GM18499 (cell line): Measurements from ENCODE around the gene MED15.
"Not testable (repeated sequence)": the region's sequence is repeated elsewhere in the genome, so short reads cannot be mapped to it uniquely, and the experiment has no call there.

Source experiments
- ATAC-seq: cut with Tn5 transposase; IDR thresholded peaks from one replicate; pipeline ENCODE4 v1.9.1; 2021; ENCODE audit warnings: moderate number of reproducible peaks; ENCODE audit not compliant: insufficient read depth, unreplicated experiment

MED15 gene

DNA sequence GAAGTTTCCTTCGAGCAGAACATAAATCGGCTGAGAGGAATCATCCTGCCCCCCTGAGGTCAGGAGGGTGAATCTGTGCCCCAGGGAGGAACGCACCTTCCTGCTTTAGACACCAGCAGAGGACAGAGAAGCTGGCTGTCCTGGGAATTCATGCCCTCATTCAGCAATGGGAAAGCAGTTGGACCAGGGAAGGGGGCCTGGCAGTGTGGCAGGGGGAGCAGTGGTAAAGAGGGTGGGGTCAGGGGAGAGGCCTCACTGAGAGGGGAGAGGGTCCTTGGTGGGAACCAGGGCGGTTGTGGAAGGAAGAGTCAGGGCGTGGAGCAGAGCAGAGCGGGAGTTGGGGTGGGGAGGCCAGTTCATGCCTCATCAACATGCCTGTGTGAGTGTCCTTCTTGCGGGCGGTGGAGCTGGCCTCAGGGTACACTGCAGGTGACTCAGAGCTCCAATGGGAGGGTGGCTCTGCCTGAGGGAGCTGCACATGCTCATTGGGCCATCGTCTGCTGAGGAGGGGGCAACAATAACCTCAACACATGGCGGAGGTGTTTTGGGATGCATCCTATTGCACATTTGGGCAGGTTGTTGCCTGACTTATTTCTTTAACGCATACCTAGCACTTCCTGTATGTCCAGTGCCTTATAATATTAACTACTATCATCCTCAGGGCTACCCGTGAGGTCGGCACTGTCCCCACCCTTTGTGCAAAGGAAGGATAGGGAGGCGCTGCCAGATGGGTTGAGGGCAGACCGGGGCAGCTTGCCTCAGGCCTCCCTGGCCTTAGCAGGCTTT is 23.2 kb downstream of the MED15 start:
- ATAC-seq, result no peak

DNA sequence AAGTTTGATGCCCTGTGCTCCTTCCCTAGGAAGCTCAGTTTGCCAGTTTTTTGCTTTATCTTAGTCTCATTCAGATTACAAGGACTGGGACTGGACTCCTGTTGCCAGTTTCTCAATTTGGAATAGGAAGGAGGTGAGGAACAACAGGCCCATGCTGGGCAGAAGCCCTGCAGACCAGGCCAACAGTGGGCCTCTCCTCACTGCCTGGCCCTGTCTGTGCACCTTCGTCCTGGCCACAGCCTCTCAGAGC is 23.7 kb downstream of the MED15 start:
- ATAC-seq, result no peak

DNA sequence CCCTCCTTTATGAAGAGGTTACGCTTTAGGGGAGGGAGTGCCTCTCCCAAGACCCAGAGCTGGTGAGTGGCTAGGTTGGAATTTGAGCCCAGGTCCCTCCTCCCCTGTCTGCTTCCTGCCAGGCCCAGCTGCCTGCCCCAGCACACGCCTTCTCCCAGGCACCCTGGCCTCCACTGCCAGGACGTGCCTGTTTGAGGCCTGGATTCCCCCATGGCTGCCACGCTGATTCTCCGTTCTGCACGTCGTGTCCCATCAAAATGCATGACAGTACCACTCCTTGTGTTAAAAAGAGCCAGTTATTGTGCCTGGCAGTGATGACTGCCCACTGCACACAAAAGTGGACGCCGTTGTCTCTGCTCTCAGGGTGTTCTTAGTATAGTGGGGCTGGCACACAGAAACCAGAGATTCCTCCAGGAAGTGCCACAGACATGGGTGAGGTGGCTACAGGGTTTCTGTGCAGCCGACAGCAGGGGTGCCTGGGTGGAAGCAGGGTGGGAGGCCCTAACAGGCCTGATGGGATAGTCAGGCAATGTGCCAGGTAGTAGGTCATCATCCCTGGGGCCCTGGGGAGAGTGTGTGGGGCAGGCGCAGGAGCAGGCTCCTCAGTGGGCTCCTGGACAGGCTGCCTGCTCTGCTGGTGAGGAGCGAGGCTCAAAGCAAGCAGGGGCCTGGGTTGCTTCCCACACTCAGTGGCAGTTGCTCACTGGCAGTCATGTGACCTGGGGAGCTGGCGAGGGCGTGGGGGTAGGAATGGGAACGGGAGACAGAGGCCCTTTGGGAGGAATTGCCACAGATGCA is 24.2 kb downstream of the MED15 start:
- ATAC-seq, result no peak

DNA sequence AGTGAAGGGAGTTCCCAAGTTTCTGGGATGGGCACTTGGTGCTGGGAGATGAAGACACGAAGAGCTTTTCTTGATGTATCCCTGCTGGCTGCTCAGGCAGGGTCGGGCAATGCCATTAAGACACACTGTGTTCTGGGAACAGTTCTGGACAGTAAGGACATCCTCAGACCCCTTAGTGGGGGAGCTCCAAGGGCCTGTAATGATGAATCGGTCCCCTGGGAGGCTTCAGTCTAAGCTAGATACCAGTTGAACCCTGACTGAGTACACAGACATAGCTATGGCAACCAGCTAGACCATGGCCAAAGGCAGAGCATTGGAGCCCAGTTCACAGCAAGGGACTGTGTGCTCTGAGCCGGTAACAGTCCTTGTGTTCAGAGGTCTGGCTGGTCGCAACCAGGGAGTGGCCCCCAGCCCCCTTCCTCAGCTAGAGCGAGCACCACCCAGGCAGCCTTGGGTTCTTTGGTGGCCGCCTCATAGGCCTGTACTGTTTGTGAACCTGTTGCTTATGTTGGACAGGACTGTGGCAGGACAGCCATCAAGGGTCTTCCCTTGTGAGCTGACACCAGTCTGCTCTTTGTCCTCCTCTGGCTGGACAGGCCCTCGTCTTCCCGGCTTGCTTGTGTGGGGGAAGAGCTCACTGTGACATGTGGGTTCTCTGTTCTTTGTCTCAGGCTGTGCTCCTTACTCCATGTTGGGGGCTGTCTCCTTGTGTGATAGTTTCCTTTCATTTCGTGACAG is 25.0 kb downstream of the MED15 start:
- ATAC-seq, result no peak

DNA sequence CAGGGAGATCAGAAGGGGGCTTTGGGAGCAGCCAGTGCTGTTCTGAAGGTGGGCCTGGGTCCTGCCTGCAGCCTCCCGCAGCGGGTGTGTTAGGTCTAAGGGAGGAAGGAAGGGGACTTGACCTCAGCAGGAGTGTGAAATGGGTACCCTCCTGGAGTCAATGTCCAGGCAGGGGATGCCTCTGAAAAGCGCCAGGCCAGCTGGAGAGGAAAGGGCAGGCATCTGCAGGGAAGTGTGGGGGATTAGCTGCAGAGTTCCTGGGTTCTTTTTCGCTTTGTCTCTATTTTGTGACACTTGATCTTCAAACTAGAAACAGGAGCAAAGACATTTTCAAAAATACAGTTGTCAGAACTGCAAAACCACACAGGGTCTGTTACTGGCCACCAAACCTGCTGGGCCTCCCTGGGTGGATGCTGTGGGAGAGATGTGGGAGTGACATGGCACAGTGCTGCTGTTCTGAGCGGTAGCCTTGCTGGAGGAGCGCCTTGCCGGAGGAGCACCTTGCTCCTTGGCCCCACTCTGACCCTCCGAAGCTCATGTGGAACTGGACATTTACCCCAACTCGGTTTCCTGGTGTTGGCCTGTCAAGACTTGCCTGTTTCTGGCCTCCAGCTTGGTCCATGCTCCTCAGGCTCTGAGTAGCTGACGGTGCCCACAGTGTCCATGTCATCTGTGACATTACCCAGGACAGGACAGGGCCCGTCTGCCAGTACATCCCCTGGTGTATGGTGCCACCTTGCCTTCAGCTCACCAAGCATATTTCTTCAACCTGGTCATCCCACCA is 25.9 kb downstream of the MED15 start:
- ATAC-seq, result no peak

DNA sequence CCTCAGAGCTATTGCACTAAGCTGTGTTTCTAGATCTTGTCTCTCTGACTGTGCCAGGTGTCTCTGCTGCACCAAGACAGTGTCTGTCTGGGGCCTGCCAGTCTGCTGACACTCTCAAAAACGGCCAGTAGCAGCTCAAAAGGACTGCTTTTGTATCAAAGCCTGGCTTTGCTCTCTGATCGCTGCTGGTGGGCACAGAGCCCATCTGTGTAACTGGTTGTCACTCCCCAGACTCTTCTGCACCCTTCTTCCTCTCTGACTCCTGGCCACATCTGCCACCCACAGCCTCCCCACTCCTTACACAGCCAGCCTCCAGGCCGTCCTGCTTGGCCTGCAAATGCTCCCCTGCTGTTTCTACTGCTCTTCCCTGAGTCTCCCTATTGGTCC is 26.5 kb downstream of the MED15 start:
- no peak for ATAC-seq

DNA sequence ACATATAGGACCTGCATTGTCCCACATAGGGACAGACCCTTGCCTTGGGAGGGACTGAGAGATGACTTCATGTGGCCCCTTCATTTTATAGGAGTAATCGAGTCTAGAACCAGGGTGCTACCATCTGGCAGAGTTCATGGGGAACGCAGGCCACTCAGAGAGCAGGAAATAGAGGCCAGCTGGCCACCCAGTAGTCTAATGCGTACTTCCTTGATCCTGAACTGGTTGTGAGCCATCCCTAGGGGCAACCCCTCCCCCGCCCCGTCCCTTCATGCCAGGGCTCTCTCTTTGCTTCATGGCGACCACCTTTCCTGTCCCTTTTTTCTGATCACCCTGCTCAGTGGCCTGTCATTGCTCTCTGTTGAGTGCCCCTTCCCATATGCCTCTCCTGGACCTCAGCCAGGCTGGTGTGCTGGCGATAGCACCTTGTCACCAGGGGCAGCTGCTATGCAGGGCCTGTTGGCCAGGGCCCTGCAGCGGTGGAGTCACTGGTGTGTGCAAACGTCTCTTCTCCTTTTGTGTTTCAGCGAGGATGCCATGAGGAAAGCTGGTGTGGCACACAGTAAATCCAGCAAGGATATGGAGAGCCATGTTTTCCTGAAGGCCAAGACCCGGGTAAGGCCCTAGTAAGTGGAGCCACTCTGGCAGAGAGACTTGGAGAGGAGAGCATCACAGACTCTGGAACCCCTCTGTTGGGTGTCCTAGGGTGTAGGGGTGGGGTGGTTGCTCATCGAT is 29.3 kb downstream of the MED15 start:
- no peak for ATAC-seq

DNA sequence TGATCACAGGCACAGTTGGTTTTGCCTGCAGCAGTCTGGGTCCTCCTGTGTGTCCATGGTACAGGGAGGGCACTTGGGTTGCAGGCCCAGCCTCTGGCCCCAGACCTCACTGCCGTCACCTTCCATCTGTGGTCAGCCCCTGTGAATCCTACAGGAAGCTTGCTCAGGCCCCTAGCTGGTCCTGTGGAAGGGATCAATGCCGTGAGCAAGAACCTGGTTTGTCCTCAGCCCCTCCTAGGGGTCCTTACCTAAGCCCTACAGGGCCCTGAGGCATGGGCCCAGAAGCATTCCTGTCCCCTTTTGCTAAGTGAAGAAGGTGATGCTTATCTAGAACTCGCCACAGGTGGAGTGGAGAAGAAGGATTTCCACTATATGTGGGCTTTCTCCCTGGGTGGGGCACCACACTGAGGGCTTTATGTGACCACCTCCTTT is 29.9 kb downstream of the MED15 start:
- no peak for ATAC-seq

DNA sequence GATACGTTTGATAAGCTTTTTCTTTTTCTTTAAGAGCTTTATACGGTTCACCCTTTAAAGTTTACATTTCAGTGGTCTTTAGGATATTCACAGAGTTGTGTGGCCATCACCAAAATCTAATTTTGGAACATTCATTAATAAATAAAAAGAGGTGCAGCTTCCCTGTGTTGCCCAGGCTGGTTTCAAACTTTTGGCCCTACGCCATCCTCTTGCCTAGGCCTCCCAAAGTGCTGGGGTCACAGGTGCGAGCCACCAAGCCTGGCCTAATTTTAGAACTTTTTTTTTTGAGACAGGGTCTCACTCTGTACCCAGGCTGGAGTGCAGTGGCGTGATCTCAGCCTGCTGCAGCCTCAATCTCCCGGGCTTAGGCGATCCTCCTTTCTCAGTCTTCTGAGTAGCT is 30.6 kb downstream of the MED15 start:
- ATAC-seq, result no peak

DNA sequence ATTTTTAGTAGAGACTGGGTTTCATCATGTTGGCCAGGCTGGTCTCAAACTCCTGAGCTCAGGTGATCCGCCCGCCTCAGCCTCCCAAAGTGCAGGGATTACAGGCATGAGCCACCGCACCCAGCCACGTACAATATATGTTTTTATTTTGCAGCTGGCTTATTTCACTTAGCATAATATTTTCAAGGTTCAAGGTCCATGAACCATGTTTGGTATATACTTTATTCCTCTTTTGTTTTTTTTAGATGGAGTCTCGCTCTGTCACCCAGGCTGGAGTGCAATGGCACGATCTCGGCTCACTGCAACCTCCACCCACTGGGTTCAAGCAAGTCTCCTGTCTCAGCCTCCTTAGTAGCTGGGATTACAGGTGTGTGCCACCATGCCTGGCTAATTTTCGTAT is 31.5 kb downstream of the MED15 start:
- ATAC-seq, result not testable (repeated sequence)

DNA sequence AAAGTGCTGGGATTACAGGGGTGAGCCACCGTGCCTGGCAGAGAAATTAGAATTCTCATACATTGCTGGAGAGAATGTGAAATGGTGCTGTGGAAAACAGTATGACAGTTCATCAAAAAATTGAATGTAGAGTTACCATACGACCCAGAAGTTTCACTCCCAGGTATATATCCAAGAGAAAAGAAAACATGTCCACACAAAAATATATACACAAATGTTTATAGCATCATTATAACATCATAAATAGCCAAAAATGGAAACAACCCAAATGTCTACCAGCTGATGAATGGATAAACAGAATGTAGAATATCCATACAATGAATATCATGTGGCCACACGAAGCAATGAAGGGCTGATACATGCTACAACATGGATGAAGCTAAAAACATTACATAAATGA is 34.6 kb downstream of the MED15 start:
- no peak for ATAC-seq

DNA sequence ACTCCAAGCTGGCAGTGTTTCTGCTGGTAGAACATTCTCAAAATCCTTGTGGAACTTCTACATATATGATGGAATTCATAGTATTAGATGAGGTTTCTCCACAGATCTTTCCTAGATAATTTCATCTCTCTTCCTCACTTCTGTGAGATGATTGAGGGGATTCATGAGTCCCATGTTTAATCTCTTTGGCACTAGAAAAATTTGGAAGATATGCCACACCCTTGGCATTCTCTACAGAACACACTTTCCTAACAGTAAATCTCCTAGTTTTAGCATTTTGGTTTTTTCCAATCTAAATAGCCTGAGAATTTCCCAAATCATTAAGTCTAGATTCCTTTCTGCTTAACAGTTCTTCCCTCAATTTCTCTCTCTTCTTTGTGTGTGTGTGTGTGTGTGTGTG is 35.3 kb downstream of the MED15 start:
- no peak for ATAC-seq

DNA sequence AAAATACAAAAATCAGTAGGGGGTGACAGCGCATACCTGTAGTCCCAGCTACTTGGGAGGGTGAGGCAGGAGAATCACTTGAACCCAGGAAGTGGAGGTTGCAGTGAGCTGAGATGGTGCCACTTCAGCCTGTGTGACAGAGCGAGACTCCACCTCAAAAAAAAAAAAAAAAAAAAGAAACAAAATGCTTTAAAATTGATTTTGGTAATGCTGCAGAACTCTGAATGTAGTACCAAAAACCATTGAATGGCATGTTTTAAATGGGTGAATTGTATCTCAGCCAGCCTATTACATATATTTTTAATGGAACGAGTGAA is 37.9 kb downstream of the MED15 start:
- ATAC-seq, result not testable (repeated sequence)

DNA sequence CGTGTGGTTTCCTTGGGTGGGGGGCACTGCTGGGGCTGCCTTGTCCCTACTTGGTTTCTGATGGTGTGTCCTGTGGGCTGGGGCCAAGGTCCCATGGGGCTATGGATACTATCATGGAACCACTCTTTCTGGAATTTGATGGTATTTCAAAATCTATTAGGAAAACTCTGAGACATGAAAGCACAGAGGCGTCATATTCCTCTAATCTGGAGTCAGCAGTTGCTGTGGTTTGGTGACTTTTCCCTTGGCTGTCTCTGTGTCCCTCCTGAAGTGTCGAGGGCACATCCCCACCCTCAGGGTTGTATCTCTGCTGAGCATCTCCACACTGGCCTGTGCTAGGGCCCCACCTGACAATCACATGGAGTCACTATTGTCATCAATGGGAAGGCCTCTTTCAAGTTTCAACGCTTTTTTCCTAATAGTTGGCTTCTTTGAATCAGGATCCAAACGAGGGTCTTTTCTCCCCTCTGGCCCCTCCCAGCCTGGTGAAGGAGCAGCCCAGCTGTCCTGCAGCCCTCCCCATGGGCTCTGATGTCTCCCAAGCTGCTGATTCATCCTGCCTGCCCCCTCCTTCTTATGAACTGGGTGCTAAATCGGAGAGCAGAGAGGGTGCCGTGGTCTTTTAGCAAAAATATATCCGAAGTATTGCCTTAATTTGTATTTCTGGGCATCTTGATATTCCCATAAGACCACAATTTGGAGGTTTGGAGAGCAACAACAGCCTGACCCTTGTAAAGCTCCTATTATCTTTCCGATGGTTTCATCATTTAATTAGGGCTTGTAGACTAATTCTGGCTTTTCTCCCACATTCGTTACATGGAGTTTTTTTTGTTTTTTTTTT is 38.5 kb downstream of the MED15 start:
- ATAC-seq, result no peak

DNA sequence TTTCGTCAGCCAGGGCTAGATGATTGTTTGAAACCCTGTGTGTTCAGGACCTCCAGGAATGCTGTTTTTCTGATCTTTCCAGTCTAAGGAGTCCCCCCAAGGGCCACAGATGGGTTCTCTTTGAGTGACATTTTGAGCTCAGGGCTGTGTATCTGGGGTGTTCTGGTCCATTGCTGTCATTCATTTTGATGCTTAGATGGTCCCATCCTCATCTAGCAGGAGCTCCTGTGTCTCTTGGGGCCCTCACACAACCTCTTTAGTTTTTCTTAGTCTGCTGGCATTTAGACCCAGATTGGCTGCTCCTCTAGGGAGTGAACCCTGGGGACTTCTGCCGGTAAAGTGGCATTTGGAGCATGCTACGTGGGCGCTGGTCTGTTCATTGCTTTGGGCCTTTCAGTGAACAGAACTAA is 39.1 kb downstream of the MED15 start:
- ATAC-seq, result no peak

DNA sequence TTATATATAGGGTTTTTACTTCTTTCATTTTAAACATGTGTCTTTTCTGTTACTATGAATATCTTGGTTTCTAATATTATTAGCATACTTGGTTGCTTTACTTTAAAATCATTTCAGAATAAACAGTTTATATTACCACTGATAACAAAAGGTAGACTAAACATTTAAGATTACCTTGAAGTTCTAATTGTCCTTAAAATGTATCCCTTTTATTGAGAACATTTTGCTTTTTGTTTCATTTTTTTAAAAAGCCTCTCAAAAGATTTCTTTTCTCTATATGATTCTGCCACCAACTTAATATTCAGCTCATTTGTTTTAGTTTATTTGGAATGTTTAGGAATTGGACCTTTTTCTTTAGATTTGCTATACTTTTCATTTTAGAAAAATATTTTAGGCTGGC is 39.6 kb downstream of the MED15 start:
- no peak for ATAC-seq

DNA sequence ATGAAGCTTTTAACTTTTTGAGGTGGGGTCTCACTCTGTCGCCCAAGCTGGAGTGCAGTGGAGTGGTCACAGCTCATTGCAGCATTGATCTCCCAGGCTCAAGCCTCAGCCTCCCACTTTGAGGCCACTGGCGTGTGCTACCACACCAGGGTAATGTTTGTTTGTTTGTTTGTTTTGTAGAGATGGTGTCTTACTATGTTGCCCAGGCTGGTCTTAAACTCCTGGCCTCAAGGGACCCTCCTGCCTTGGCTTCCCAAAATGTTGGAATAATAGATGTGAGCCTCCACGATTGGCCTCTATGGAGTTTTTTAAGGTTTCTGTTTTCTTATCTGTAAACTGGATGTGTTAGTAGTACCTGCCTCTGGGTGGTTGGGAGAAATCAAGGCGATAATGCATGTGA is 41.4 kb downstream of the MED15 start:
- no peak for ATAC-seq

DNA sequence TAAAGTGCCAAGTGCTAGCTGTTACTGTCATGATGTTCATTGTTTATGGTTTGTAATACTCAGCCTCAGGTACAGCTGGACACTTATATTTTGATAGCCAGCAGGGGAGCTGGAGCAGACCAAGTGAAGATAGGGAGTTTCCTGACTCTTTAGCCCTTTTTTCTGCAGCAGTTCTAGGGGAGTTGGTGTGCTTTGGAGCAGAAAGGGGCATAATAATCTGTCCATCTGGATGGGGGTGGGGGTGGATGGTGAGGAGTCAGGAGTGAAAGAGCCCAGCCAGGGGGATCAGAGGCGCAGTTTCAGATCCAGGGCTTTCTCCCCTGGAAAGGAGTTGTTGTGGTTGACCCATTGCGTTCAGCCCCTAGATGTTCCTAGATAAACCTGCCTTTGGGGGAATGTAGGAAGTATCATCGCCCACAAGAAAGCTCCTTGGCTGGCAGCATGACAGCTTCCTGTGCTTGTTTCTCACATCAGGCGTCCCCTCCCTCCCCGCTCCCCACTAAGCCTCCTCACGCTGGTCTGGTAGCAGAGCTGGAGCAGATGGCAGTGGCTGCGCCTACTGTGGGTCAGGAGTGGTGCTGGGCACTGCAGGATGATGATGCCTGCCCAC is 41.9 kb downstream of the MED15 start:
- ATAC-seq, result no peak
